C4-2B (cell line): ENCODE measurements around the gene EHHADH.

Experiments
- CTCF ChIP-seq: fragments of 450-650 bp; conservative IDR thresholded peaks from 2 replicates; pipeline ENCODE4 v1.5.1; 2017; ENCODE audit warnings: mild to moderate bottlenecking
- ZFX ChIP-seq: fragments of 450-650 bp; IDR thresholded peaks from 2 replicates; pipeline ENCODE4 v1.6.1; 2017

- no peak for TF ChIP-seq CTCF
- no peak for TF ChIP-seq ZFX
These were observed 9.6 kb upstream of the EHHADH start for GRCh38 chr3:185263423-185263822.
